Adrenal gland (tissue), 12 donors: Measurements from ENCODE around the gene CFAP92. TPM values are rescaled to one million over a fixed set of nuclear protein-coding genes. Genes with fewer than 3 reads are reported as not detected.

Source experiments
- DNase-seq, 7 donors: peaks; one replicate each; pipeline ENCODE4 v3.0.0-alpha.2; 2019 to 2020
- H3K27ac ChIP-seq, 5 donors: fragments of 200-600 bp; sonication (generic) in 4 of 5; 1 replicate in 3 of 5; 2 replicates in 2 of 5; pipeline versions ENCODE4 v1.5.1 to v1.8.0; 2016 to 2020; ENCODE audit warnings: mild to moderate bottlenecking in 1 of 5
- H3K27me3 ChIP-seq: fragments of 200-600 bp; 2 replicates; pipeline ENCODE4 v1.8.0; 2021
- H3K36me3 ChIP-seq, 2 donors: fragments of 200-600 bp; replicated peaks in 1 of 2; 1 replicate in 1 of 2; 2 replicates in 1 of 2; pipeline versions ENCODE4 v1.5.1 to v1.8.0; 2018 to 2022
- H3K4me1 ChIP-seq, 2 donors: fragments of 200-600 bp; replicated peaks in 1 of 2; 1 replicate in 1 of 2; 2 replicates in 1 of 2; pipeline versions ENCODE4 v1.5.1 to v1.8.0; 2018 to 2021
- H3K4me3 ChIP-seq, 4 donors: fragments of 200-600 bp; sonication (generic) in 3 of 4; one replicate each; pipeline ENCODE4 v1.5.1; 2016 to 2018
- H3K9me3 ChIP-seq, 3 donors: fragments of 200-600 bp; sonication (generic) in 1 of 3; replicated peaks in 1 of 3; 1 replicate in 2 of 3; 2 replicates in 1 of 3; pipeline versions ENCODE4 v1.5.1 to v1.8.0; 2016 to 2021
- POLR2A ChIP-seq, 2 donors: fragments of 450-650 bp; IDR thresholded peaks; one replicate each; pipeline ENCODE4 v1.6.1; 2017; ENCODE audit warnings: antibody characterized with exemption in 2 of 2, mild to moderate bottlenecking in 2 of 2, moderate library complexity in 1 of 2
- WGBS, 4 donors: extraction: QIAGEN DNeasy Blood & Tissue Kit in 2 of 4; methylation state at CpG; one replicate each; pipeline versions ENCODE4 v1.1.5 to v1.1.7; 2013 to 2017; 5-methylcytosine and 5-hydroxymethylcytosine counted together
- intact Hi-C, 2 donors: fragments of 100-400 bp; cut with DNase I; formaldehyde crosslinking; loops; one replicate each; pipeline versions ENCODE4 v1.14.1 to v1.15.0; 2022 to 2023
- polyA plus RNA-seq, 3 donors: library from polyadenylated mRNA; stranded (reverse); fragments of 200-250 nt in 2 of 3; fragments of 350-450 nt in 1 of 3; fragmentation: Illumina TruSeq in 1 of 3; extraction: RNeasy Lipid Tissue Mini Kit (QIAGEN cat#74804) in 1 of 3; gene quantifications; one replicate each; pipeline ENCODE4 v1.2.3, GENCODE V29; 2013 to 2014
- total RNA-seq, 9 donors: library from RNA; depleted of rRNA in 4 of 9; stranded (reverse); fragments of >200 nt in 4 of 9; fragments of 120-200 nt in 1 of 9; fragmentation: NEBNext Ultra II Directional in 1 of 9; extraction: Animal tissue kit (Norgen Biotek cat#: 25700) in 1 of 9; gene quantifications; one replicate each; pipeline versions ENCODE4 v1.1.0 to v1.2.4, GENCODE V29; 2013 to 2023
- TF ChIP-seq, protein P1 (sequence below), 6 experiments: fragments of 450-650 bp in 4 of 6; fragments of 200-600 bp in 2 of 6; sonication (generic) in 1 of 6; IDR thresholded peaks; 1 replicate in 5 of 6; 2 replicates in 1 of 6; pipeline versions ENCODE4 v1.5.1 to v1.8.0; 2016 to 2021; ENCODE audit warnings: antibody characterized with exemption in 6 of 6, mild to moderate bottlenecking in 2 of 6, moderate library complexity in 1 of 6
- donor health status: healthy with polysubstance abuse.
- donor health status: Bipolar disorder and iron deficiency.
- donor health status: DM: yes; HTN: yes; CAD: no.
- donor health status: DM: no; HTN: no; CAD: no.
- donor health status: DM: no; HTN: no; CAD: no.
- donor health status: DM: yes; HTN: yes; CAD: no.

The CFAP92 gene
- total and polyA plus RNA-seq, 12 donors, result 0.14 to 1.9 (median 0.48) TPM; not detected in 1

DNA sequence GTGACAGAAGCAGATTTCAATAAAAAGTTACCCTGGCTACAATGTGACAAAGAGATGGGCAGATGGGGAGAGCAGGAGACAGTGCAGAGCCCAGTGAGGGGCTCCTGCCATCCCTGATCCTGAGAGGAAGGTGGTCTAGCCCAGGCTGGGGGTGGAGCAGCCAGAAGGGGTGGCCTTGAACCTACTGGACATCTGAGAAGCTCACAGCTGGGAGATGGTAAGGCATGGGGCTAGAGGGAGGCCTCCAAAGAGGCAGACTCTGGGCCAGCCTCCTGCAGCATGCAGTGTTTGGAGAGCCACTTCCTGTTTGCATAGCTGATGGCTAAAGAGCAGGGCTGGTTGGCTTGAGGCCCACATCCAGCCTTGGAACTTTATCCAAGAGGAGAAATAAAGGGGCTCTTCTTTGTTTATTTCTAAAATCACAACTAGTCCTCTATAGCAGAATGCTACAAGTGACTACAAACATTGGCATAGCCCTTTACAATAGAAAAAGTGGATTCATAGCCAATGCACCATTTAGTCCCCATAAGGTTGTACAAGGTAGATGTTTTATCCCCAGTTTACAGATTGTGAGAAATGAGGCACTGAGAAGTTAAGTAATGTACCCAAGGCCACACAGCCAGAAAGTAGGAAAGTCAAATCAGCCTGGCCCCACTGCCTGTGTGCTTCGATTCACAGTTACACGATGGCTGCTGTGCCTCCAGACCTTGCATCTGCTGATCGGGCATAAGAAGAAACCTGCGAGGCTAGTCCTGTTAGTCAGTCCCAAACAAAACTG is 11.8 kb upstream of the CFAP92 start:
- 87 to 97% (median 90%) methylated on average over 4 of the region's 4 CpGs for WGBS, 4 donors
- peak in 2 of 7 donors; percentile 43 to 60 for DNase-seq
- TF ChIP-seq POLR2A (IDR thresholded peaks at IDR 0.05), result no peak
- TF ChIP-seq, protein P1, sequence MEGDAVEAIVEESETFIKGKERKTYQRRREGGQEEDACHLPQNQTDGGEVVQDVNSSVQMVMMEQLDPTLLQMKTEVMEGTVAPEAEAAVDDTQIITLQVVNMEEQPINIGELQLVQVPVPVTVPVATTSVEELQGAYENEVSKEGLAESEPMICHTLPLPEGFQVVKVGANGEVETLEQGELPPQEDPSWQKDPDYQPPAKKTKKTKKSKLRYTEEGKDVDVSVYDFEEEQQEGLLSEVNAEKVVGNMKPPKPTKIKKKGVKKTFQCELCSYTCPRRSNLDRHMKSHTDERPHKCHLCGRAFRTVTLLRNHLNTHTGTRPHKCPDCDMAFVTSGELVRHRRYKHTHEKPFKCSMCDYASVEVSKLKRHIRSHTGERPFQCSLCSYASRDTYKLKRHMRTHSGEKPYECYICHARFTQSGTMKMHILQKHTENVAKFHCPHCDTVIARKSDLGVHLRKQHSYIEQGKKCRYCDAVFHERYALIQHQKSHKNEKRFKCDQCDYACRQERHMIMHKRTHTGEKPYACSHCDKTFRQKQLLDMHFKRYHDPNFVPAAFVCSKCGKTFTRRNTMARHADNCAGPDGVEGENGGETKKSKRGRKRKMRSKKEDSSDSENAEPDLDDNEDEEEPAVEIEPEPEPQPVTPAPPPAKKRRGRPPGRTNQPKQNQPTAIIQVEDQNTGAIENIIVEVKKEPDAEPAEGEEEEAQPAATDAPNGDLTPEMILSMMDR (IDR thresholded peaks at IDR 0.05), result no peak
- Histone ChIP-seq H3K9me3 (no peaks in the 10 kb centered on the region), H3K27ac (no peak overlapping the region), H3K4me1 (peaks cover 0 to 12% of the 10 kb centered on the region in 2 donors), H3K4me3 (no peak overlapping the region), H3K36me3 (no peaks in the 10 kb centered on the region), H3K27me3 (peaks cover 34% of the 10 kb centered on the region)
- intact Hi-C loops, result no loop called here

- Histone ChIP-seq H3K4me1 (peaks cover 0 to 12% of the 10 kb centered on the region in 2 donors), H3K4me3 (no peak overlapping the region), H3K9me3 (no peaks in the 10 kb centered on the region), H3K27ac (peak overlapping the region in 1 of 5 donors; percentile 45), H3K27me3 (peaks cover 40% of the 10 kb centered on the region), H3K36me3 (no peaks in the 10 kb centered on the region)
- TF ChIP-seq, protein P1 (IDR thresholded peaks at IDR 0.05), result no peak
- intact Hi-C loops, result no loop called here
- WGBS, 4 donors, result 71 to 84% (median 76%) methylated on average over 3 to 6 of the region's 6 CpGs
- no peak for DNase-seq
These were observed 10.9 kb upstream of the CFAP92 start for GRCh38 chr3:129004639-129005295.

- Histone ChIP-seq H3K4me1 (peaks cover 0 to 12% of the 10 kb centered on the region in 2 donors), H3K27me3 (peaks cover 40% of the 10 kb centered on the region), H3K9me3 (no peaks in the 10 kb centered on the region), H3K36me3 (no peaks in the 10 kb centered on the region), H3K4me3 (peak overlapping the region in 1 of 4 donors; percentile 32), H3K27ac (no peak overlapping the region)
- intact Hi-C loops, result no loop called here
- peak in 1 of 7 donors; percentile 38 for DNase-seq
- 7 to 20% (median 12%) methylated on average over 1 to 55 of the region's 55 CpGs for WGBS, 4 donors
- TF ChIP-seq, protein P1 (IDR thresholded peaks at IDR 0.05), result peak in 2 of 6 experiments; percentile 20 to 28
- TF ChIP-seq POLR2A (IDR thresholded peaks at IDR 0.05), result no peak
These were observed 9.8 kb upstream of the CFAP92 start for GRCh38 chr3:129003578-129004112.
